GM19468 (cell line): ENCODE data around the gene IRAK1.

ENCODE experiments used
- ATAC-seq: cut with Tn5 transposase; IDR thresholded peaks from one replicate; pipeline ENCODE4 v1.9.1; 2021; ENCODE audit warnings: mild to moderate bottlenecking, moderate library complexity, moderate number of reproducible peaks; ENCODE audit not compliant: unreplicated experiment; ENCODE audit errors: extremely low read depth

IRAK1 gene

DNA sequence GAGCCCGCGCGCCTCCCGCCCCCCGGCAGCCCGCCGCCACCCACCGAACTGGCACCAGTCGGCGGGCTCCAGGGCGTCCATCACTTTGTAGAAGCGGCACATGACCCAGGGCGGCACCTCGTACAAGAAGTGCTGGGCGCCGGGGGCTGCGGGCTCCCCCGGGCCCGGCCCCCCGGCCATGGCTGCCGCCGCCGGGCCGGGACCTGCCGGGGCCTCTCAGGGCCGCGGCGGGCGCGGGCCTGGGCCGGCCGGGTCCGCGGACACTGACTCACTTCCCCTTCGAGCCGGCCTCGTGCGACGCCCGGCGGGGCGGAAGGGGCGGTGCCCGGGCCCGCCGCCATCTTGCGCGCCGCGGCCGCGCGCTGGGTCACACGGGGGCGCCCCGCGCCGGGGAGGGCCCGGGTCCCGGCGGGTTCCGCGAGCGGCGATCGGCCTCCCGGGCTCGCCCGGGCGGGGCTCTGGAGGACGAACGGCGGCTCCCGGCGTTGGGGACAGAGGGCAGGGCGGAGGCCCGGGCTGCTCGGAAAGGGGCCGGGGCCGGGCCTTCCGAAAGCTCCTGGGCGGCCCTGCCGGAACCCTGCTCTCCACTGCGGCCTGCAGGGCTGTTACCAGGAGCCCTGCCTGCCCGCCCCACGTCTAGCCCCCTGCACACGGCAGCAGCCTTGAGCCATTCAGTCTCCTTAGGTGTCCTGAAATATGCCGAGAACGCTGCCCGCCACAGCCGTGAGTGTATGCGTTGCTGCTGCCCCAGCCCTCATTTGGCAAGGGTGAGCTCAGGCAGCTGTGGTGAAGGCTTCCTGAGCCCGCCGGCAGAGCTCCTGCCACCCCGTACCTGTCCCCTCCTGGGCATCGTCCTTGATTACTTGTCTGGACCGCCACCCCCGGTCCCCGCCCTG lies at the start of gene IRAK1:
Gene IRAK1, minus strand, starts transcription at position 270 of the 896 bp plus-strand sequence. Its CDS starts 90 bp downstream, at position 180.
- no peak for ATAC-seq

DNA sequence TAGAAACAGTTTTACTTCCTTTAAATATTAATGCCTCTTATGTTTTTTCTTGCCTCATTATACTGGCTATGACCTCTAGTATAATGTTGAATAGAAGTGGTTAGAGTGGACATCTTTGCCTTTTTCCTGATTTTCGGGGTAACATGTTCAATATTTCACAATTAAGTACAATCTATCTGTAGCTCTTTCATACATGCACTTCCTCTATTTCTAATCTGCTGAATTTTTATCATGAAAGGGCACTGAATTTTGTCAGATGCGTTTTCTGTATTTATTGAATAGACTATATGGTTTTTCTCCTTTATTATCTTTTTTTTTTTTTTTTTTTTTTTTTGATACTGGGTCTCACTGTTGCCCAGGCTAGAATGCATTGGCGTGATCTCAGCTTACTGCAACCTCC lies 48.9 kb upstream of the IRAK1 start:
- ATAC-seq: no peak

DNA sequence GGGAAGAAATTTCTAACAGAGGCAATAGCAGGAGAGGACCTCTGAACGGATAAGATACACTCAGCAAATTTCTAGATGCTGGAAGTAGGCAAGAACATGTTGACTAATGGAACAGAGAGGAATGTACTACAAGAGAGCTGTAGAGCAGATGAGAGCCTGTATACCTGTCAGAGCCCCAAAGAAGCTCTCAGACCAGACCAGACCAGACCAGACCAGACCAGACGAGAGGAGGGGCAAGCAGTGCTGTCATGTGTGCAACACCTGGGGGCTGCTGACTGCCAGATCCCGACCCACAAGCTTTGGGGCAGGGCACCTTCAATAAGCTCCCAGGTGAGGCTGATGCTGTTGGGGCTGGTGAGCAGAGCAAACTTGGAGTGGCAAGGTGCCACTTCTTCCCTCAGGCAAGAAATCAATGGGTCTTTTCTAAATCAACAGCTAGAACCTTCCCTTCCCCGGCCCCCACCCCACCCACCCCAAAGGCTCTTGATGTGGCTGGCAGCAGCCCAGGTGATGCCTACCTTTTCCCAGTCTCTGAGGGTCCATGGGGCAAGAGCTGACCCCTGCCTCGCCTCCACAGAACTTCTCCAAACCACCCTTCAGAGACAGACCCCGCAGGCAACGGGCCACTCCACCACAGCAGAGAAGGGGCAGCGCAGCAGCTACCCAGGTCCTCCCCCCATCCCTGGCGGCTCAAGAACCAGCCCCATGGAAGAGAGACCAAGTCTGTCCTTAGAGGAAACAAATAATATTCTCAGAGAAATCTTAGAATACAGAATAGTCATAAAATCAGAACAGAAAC lies 45.1 kb upstream of the IRAK1 start:
- no peak for ATAC-seq

DNA sequence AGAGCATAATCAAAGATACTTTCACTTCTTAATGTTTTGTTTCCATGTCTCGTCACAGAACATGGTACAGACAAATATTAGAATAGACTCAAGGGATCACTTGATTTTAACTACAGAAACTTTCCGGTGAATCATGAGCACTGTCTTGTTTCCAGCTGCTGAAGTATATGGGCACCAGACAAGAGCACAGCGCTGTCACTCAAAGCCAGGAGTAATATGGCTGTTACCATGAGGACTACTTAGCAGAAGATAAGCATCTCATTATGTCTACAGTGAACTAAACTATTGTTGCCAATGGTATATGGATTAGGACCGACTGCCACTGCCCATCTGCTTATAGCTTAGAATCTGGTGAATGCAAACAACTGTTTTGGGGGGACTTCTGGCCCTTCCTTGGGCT lies 43.5 kb upstream of the IRAK1 start:
- no peak for ATAC-seq

DNA sequence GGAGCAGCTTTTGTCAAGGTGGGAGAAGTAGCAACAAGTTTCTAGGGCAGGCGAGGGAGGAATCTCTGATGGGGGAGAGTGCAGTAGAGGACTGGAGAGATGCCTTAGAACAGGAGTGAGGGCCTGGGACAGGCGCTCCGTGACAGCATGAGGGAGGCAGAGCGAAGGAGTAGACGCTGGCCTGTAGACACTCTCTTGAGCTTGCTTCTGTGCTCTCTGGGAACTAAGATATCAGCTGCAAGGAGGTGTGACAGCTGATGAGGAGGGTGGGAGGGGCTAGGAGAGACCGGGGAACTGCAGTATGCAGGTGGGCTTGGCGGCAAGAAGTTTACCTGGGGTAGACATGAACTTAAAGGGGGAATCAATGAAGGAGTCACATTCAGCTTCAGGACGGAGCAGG lies 42.1 kb upstream of the IRAK1 start:
- ATAC-seq: no peak

DNA sequence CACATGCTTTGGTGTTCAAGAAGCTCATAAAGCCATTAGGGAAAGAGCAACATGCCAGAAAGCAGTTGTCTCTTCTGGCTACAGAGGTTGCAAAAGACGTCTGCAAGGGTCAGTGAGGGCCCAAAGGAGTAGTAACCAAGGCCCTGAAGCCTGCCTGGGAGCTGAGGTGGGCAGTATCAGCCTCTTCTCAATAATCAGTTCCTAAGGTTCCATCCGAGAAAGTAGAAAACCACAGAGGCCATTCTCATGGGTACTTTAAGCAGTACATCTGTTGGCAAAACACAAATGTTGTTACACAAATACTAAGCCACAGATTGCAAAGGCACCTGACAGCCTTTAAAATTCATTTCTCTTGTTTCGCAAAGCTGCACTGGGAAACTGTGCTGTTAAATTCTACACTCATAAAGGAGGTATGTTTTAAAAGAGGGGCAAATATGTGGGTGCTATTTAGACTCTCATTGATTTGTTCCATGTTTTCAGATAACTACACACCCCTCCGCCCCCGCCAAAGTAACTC lies 40.1 kb upstream of the IRAK1 start:
- no peak for ATAC-seq

DNA sequence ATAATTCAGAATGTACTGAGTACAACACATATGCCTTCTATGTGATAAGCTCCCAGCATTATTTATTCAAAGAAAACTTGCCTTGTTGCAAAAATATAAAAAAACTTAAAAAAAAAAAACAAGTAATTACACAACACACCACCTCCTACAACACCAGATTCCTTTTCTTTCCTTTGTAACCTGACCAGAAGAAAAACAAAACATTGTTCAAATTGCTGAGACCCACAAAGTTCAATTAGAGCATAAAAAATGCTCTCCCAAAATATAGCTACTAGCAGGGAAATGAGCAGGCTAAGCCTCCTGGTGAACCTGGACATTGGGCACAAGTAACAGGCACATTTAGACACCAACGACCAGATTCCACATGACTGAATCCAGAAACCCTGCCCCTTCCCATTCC lies 39.5 kb upstream of the IRAK1 start:
- no peak for ATAC-seq

DNA sequence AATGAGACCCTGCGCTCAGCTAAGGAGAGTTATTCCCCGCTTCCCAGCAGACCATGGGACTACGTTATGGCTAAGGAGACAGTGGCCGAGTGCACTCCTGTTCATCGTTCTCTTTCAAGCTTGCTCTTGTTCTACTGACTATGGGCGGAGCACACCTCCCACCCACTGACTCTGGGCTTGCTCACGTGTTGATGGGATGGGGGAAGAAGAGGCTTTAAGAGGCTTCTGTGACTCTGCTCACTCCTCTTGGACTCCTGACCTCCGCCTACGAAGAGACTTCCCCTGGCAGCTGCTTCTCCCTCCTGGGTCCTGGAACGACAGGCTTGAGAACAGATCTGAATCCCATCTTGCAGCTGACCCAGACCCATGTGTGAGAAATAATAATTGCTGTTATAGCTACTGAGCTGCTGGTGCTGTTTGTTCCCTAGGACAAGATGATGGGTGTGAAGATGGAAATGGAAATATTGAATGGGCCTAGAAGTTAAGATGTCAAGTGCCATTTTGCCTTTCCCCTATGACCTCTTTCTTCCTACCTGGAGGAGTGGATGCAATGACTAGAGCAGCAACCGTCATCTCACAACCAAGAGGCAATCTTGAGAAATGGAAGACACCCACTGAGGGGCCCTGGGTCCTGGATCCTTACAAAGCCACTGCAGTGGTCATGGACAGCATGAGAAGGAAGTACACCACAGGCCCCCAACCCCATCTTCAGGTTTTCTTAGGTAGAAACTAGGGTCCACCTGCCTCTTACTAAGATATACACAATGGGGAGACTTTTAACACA lies 38.7 kb upstream of the IRAK1 start:
- ATAC-seq: no peak

DNA sequence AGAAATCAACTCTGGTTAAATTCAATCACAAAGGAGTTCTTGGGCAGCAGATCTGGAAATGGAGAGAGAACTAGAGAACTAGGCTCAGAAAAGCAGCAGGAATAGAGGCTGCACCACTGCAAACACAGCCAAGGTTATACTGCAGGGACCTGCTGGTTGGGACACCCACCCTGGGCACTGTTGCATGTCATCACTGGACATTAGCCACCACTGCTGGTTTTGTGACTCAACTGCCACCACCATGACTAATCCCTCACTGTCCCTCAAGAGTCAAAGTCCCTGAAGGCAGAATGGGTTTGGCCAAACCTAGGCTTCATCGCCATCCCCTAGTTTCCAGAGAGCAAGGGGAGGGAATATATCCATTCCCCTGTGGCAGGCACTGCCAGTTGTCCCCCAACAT lies 38.1 kb upstream of the IRAK1 start:
- no peak for ATAC-seq

DNA sequence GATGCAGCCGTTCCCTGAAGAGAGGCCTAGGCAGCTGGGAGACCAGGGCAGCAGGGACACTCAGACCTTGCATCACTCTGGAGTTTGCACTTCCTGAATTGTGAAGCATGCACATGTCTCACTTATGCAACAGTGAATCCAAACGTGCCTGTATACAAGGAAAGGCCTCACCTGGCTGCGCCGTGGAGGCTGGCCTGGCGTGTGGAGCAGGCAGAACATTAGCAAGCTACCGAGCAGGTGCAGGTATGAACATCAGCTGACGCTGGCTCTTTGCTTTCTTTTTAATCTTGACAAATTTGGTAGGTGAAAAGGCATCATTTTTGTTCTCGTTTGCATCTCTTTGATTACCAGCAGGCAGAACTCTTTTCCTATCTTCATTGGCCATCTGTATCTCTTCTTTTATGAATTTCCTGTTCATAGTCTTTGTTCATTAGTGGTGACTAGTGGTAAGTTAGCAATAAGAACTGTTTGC lies 37.1 kb upstream of the IRAK1 start:
- ATAC-seq: no peak

DNA sequence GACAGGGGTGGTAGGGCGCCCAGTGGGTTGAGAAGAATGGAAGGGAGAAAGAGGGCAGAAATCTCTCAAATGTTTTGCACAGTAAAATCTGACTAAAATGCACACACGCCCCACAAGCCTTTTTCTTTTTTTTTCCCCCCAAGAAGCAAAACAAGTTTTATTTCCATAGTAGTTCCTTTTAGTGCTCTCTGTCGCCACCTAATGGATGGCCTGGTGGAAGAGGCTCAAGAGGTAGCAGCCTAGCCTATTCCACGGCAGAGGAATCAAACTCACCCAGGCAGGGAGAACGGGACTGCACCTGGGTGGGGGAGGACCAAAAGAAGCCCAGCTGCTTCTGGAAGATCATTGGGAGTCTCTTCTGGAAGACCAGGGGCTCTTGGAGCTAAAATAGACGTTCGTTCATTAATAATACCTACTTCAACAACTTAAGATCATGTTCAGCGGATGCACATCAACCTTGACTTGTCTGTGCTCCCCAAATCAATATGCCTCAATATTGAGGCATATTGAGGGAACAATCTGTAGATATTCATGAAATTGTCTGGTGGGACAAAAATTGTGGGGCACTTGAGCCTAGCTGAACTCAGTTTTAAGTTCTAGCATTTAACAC lies 31.6 kb upstream of the IRAK1 start:
- no peak for ATAC-seq

DNA sequence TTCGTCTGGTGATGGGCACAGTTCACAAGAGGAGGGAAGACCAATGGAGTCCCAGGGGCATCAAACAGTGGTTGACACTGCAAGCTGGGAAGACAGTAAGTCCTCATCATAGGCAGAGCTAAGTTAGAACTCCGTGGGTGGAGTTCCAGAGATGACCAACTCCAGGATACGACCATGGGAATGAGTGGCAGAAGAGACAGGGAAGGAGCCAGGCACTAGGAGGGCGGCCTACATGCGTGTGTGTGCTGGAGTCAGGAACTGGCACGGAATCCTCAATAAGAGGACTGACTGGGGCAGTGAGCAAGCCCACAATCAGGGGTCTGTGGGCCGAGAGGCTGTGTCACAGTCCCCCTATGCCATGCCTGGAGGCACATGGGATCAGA lies 30.4 kb upstream of the IRAK1 start:
- no peak for ATAC-seq

DNA sequence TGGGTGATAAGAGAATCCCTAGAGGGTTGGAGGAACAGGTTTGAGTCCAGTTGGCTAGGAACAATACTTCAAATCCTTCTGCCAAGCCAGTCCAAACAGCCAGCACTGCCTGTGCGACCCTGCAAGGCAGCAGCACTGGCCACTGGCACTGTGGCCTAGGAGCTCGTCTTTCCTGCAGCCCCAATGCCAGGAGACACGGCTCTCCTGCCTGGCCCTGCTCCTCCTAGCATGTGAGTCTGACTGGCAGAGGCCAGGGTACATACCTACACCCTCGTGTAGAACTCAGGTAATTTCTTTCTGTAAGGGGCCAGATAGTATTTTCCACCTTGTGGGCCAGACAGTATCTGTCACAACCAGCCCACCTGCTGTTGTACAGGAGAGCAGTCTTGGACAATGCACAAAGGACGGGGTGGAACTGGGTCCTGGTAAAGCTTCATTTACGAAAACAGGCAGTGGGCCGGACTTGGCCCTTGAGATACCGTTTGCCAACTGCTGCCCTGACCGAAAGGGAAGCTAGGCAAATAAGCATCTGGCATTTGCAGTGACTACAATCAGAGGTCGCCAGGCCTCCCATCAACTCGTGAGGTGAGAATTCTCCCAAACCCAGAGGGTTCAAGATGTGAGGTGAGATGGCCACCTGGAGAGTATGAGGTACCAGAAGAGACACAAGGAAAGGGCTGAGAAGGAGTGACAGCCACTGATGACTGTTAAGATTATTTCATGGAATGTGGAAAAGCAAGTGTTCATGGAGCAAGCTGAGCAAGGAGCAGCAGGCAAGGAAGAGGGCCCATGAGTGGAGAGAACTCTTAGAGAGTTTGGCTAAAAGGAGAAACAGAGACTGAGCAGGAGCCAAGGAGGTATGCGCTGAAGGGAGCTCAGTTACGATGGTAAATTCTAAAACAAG lies 29.8 kb upstream of the IRAK1 start:
- no peak for ATAC-seq

DNA sequence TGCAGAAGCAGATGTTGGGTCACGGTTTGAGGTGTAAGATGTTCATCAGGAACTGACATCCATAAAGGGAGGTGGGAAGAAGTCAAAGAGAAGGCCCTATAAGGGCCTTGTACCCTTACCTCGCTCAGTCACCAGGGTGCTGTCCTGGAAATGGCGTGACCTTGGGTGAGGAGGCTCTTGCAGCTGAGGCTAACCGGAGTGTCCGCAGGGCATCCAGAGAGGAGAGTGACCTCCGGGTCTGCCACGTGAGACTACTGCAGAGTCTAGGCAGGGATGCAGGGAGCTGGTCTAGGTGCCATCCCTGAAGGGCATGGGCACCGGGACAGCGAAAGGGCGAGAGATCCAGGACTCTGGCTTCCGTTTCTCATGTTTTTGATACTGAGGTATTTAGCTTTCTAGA lies 28.7 kb upstream of the IRAK1 start:
- ATAC-seq: no peak

DNA sequence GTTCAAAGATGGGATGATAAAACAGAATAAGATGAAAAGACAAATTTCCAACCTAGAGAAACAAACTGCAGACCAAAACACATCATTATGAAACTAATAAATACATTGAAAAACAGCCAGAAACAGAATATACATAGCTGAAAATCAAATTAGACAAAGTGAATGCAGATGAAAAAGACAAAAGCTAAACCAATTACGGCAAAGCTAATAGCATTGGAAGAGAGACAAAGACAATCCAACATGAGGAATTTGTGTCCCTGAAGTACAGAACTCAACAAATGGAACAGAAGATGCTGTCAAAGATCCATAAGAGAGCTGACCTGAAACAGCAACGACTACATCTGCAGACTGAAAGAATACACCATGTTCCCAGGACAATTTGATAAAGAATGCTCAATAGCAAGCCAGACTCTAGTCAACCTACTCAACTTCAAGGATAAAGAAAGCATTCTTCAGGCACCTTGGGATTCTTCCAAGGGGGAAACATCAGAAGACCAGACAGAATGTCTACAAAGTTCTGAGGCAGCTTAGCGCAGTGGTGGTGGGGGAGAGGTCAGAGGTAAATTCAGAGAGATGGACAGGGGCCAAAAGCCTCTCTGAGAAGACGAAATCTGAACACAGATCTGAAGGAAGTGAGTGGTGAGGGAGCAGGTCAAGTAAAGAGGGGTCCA lies 27.4 kb upstream of the IRAK1 start:
- no peak for ATAC-seq

DNA sequence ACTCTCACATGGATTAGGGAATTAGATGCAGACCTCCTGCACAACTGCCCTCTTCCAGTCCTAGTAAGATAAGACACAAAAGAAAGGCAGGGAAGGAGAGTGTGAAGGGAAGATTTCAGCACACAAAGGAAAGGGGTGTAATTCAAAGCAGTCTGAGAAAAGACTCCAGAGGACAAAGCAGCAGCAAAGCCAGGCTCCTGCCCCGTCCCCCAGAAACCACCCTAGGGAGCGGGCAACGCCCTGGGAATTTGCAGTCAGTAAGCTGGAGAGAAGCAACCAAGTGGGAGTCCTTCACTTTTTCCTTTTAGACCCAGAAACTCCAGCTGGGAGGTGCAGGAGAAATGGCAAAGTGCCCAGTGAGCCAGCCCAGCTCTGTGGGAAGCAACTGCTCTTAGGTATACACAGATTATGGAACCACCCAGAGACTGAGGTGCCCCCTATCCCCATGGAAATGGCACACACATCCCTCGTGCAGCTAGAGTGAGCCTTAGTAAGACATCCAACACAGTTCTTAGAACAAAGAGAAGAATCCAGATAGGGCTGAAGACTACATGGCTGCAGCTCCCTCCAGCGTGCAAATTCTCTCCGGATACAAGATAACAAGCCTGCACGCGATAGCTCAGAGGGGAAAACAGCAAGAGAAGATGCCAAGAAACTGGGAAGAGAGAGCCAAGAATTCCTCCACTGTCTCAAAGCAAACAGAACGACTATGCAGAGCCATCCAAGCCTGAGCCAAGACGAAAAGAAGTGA lies 26.5 kb upstream of the IRAK1 start:
- ATAC-seq: no peak

DNA sequence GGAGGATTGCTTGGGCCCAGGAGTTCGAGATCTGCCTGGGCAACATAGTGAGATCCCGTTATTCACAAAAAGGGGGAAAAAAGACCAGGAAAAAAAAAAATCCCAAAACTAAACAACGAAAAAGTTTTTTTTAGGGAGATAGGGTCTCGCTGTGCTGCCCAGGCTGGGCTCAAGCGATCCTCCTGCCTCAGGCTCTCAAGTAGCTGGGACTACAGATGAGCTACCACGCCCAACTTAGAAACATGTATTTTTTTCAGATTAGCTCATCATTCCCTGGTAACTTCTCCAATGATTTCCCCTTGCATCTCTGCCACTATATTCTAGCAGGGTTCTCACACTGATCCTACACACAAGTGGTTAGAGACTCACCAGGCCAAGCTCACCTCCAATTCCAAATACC lies 24.4 kb upstream of the IRAK1 start:
- no peak for ATAC-seq
